Measurements from ENCODE around the gene RAD21L1. TPM values are rescaled to one million over a fixed set of nuclear protein-coding genes. Genes with fewer than 3 reads are reported as not detected.

RAD21L1 gene
- total RNA-seq, 3 donors from 2014 or later: not detected

GRCh38 chr20:1209447-1210387 is 16.1 kb upstream of the RAD21L1 start:
- Histone ChIP-seq H3K4me1 (ENCODE audit: low read depth) (no peaks in the 10 kb centered on the region), H3K4me3 (no peak overlapping the region), H3K36me3 (ENCODE audit: low read depth) (no peaks in the 10 kb centered on the region), H3K9me3 (no peaks in the 10 kb centered on the region)
- intact Hi-C loops (cut with DNase I, micrococcal nuclease): no loop called here
- no peak for DNase-seq
- ATAC-seq: no peak
- TF ChIP-seq CTCF (IDR thresholded peaks at IDR 0.05): no peak

- H3K36me3 ChIP-seq (ENCODE audit: low read depth): no peaks in the 10 kb centered on the region
- no peaks in the 10 kb centered on the region for H3K9me3 ChIP-seq
- H3K4me3 ChIP-seq: no peak overlapping the region
- no peak for ATAC-seq
- TF ChIP-seq CTCF (IDR thresholded peaks at IDR 0.05): no peak
- no peak for DNase-seq
- intact Hi-C loops (cut with DNase I, micrococcal nuclease): no loop called here
- H3K4me1 ChIP-seq (ENCODE audit: low read depth): no peaks in the 10 kb centered on the region
These were observed 15.3 kb upstream of the RAD21L1 start for GRCh38 chr20:1210501-1210900.

- ATAC-seq (no peak), DNase-seq (no peak)
- no peaks in the 10 kb centered on the region for H3K4me1 ChIP-seq (ENCODE audit: low read depth)
- intact Hi-C loops (cut with DNase I, micrococcal nuclease): loop anchor here in 1 of 2 donors (2.0 kb wide), 1 partner anchor 395 kb away; no protein-coding TSS in a partner anchor
- H3K9me3 ChIP-seq: no peaks in the 10 kb centered on the region
- H3K4me3 ChIP-seq: no peak overlapping the region
- no peaks in the 10 kb centered on the region for H3K36me3 ChIP-seq (ENCODE audit: low read depth)
- no peak for TF ChIP-seq CTCF (IDR thresholded peaks at IDR 0.05)
These were observed 13.8 kb upstream of the RAD21L1 start for GRCh38 chr20:1212023-1212422.

GRCh38 chr20:1212607-1213396 is 13.0 kb upstream of the RAD21L1 start:
- Histone ChIP-seq H3K36me3 (ENCODE audit: low read depth) (no peaks in the 10 kb centered on the region), H3K4me3 (no peak overlapping the region), H3K9me3 (no peaks in the 10 kb centered on the region), H3K4me1 (ENCODE audit: low read depth) (no peaks in the 10 kb centered on the region)
- intact Hi-C loops (cut with DNase I, micrococcal nuclease): loop anchor here in 1 of 2 donors (2.0 kb wide), 1 partner anchor 396 kb away; no protein-coding TSS in a partner anchor
- DNase-seq: peak in 2 of 3 donors; percentile 68 to 83
- ATAC-seq: peak; percentile 97
- TF ChIP-seq CTCF (IDR thresholded peaks at IDR 0.05): peak; percentile 69

- intact Hi-C loops (cut with DNase I, micrococcal nuclease): no loop called here
- Histone ChIP-seq H3K36me3 (ENCODE audit: low read depth) (no peaks in the 10 kb centered on the region), H3K4me3 (no peak overlapping the region), H3K4me1 (ENCODE audit: low read depth) (no peaks in the 10 kb centered on the region), H3K9me3 (no peaks in the 10 kb centered on the region)
- ATAC-seq: no peak
- no peak for TF ChIP-seq CTCF (IDR thresholded peaks at IDR 0.05)
- DNase-seq: no peak
These were observed 11.0 kb upstream of the RAD21L1 start for GRCh38 chr20:1214838-1215261.

Measured in mucosa of descending colon (tissue), 3 donors.